ENCODE data around the gene PLXNB3.
"Not testable (repeated sequence)": the region's sequence is repeated elsewhere in the genome, so short reads cannot be mapped to it uniquely, and the experiment has no call there.

PLXNB3 gene

GRCh38 chrX:153733651-153734240 is 30.3 kb upstream of the PLXNB3 start:
- no peak for FAIRE-seq

- FAIRE-seq, result no peak
Observed at GRCh38 chrX:153734871-153735270, 29.2 kb upstream of the PLXNB3 start.

- FAIRE-seq, result no peak
Observed at GRCh38 chrX:153735274-153735673, 28.8 kb upstream of the PLXNB3 start.

- no peak for FAIRE-seq
Observed at GRCh38 chrX:153736071-153736820, 27.8 kb upstream of the PLXNB3 start.

- no peak for FAIRE-seq
Observed at GRCh38 chrX:153736871-153737441, 27.1 kb upstream of the PLXNB3 start.

GRCh38 chrX:153738056-153738605 is 25.9 kb upstream of the PLXNB3 start:
- FAIRE-seq, result no peak

- FAIRE-seq, result no peak
Observed at GRCh38 chrX:153739754-153740486, 24.1 kb upstream of the PLXNB3 start.

GRCh38 chrX:153740631-153741222 is 23.3 kb upstream of the PLXNB3 start:
- no peak for FAIRE-seq

GRCh38 chrX:153741446-153741845 is 22.6 kb upstream of the PLXNB3 start:
- FAIRE-seq, result no peak

- not testable (repeated sequence) for FAIRE-seq
Observed at GRCh38 chrX:153742111-153742510, 21.9 kb upstream of the PLXNB3 start.

GRCh38 chrX:153742796-153743467 is 21.1 kb upstream of the PLXNB3 start:
- not testable (repeated sequence) for FAIRE-seq

GRCh38 chrX:153743468-153744209 is 20.4 kb upstream of the PLXNB3 start:
- FAIRE-seq, result not testable (repeated sequence)

- no peak for FAIRE-seq
Observed at GRCh38 chrX:153744210-153745066, 19.6 kb upstream of the PLXNB3 start.

GRCh38 chrX:153745067-153745433 is 19.0 kb upstream of the PLXNB3 start:
- not testable (repeated sequence) for FAIRE-seq

- no peak for FAIRE-seq
Observed at GRCh38 chrX:153746359-153746758, 17.7 kb upstream of the PLXNB3 start.

GRCh38 chrX:153746991-153747390 is 17.1 kb upstream of the PLXNB3 start:
- FAIRE-seq, result not testable (repeated sequence)

GRCh38 chrX:153749017-153749416 is 15.0 kb upstream of the PLXNB3 start:
- FAIRE-seq, result not testable (repeated sequence)

- FAIRE-seq, result no peak
Observed at GRCh38 chrX:153750127-153750774, 13.8 kb upstream of the PLXNB3 start.

- FAIRE-seq, result no peak
Observed at GRCh38 chrX:153755136-153755535, 8.9 kb upstream of the PLXNB3 start.

- no peak for FAIRE-seq
Observed at GRCh38 chrX:153761863-153762262, 2.2 kb upstream of the PLXNB3 start.
